Activated effector memory CD4-positive, alpha-beta T cell treated with anti-CD3 and anti-CD28 coated beads, Interleukin-2, amount 50 U/mL, for 16 hours (primary cell): ENCODE results near the gene RAMP1.
"Not testable (repeated sequence)": the region's sequence is repeated elsewhere in the genome, so short reads cannot be mapped to it uniquely, and the experiment has no call there.

Experiments
- DNase-seq: peaks from one replicate; pipeline ENCODE4 v3.0.0-alpha.2; 2020

The RAMP1 gene

DNA sequence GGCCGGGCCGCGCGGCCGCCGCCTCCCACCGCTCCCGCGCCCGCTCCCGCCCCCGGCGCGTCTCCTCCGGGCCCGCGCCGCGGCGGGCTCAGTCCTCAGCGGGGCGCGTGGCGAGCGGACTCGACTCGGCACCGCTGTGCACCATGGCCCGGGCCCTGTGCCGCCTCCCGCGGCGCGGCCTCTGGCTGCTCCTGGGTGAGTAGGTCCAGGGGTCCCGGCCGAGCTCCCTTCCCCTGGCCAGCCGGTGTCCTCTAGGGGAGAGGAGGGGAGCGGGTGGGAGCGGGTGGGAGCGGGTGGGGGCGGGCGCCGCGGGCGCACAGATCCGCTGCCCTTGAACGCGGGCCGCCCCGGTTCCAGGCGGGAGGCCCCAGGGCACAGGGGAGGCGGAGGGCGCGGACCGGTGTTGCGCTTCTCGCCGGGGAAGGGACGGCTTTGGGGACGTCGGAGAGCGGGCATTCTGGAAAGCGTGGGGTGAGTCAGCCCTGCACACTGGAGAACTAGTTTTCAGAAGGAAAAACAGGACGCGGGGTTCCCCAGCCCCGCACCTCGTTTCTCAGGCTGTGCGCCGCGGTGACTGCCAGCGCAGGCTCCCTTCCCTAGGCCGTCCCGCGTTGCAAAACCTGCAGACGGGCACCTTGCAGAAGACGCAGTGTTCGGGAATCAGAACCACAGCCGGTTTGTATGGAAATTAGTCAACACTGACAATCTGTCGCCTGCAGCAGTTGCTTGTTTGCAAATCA, at the start of gene RAMP1:
RAMP1 (plus strand) TSS at position 91 of the 740 bp plus-strand sequence; CDS start at position 144, 53 bp downstream.
- DNase-seq: no peak

DNA sequence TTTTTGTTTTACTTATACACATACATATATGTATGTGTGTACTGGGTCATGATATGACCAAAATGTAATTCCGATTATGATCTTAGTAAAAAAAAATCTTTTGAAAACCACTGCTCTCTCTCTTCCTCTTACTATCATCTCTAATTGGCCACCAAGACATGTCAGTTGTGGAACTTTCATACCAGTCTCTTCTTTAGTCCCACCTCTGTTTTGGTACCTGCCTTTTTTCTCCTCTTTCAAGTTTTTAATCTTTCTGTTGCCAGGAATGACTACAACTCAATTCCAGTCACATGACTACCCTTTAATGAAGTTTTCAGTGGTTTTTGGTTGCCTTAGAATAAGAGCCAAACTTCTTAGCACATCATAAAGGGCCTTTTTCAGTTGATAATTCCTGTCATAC, 43.8 kb upstream of the RAMP1 start:
- DNase-seq: no peak

DNA sequence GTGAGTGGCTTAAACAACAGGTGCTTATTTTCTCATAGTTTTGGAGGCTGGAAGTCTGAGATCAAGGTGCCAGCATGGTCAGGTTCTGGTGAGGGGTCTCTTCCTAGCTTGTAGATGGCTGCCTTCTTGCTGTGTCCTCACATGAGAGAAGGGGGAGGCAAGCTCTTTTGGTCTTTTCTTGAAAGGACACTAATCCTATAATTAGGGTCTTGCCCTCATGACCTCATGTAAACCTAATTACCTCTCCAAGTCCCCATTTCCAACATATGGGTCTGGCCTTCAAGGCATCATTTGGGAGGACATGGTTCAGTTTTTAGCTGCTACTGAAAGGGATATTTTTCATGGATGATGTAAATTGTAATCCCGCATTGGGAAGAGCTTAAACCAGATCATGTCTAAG, 42.9 kb upstream of the RAMP1 start:
- DNase-seq: no peak

DNA sequence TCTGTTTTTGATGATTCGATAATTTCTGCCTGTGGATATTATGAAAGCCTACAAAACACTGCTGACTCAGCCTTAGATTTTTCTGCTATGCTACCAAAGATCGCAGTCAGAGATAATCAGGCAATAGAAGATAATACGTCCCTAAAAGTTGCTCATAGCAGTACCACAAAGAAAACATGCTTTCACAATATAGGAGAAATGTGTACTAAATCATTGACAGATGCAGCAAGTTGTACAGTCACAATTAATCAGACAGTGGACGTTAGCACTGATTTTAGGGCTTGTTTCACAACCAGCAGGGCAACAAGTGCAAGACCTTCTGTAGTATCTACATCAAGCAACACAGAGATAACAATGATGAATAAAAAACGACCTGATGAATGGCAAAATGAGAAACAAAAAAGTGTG, 41.4 kb upstream of the RAMP1 start:
- DNase-seq: no peak

DNA sequence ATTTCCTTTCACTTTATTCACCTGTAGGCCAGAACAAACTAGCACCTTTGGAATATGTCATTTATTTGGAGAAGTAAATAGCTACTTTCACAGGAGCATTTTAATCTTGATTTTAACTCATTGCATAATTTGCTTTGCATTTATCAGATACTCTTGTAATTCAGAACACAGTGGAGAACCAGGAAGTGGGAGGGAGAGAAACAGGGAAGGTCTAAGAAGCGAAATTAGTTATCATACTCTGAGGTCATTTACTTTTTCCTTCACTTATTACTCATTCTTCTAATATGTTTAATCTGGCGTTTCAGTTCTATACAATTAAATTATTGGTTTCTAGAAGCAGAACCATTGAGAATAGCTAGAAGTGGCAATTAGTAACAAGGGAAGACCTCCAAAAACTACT, 40.2 kb upstream of the RAMP1 start:
- no peak for DNase-seq

DNA sequence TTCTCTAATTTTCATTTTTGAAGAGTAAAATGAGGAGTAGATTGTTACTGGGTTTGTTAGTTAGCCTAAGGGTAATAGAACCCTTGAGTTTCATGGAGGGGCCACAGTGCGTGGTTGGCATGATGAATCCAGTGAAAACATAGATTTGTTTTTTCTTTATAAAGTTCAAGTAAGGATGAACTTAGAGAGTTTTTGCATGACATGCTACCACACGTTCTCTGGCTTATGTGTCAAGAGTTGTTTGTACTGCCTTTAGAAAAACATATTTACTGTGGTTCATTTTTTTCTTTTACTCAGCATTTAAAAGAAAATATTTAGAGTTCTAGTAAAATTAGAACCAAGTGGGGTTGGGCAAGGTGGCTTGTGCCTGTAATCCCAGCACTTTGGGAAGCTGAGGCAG, 39.0 kb upstream of the RAMP1 start:
- DNase-seq: no peak

DNA sequence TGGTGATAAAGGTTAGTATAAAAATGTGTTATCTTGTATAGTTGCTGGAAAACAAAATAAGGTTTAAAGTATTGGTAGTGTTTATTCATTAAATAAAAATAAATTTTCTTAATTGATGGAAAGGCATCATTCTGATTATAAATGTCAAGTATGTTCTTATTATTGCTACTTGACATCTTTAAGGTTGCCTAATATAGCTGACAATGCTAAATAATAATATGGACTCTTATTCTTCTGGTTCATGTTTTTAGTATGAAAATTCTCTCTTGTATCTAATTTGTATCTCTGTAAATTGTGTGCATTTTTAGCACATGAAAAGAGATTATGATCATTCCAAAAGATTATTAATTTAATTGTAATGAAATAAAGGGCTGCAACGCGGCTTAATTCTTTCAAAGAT, 35.9 kb upstream of the RAMP1 start:
- DNase-seq: no peak

DNA sequence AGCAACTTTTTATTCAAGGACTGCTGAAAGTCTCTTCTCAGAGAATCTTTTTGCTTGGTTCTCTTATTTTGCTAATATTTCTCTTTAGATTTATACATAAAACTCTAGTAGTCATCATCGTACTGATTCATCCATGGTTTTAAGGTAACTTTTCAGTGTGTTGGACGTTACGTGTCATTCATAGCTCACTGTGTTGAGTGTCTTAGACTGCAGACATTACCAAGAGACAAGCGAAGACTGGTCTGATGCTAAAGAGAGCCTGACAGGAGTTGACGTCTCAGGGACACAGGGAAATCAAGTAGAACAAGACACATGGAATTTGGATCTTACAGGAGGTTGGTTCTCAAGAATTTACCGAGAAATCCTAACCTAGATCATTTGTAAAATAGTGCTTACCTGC, 35.3 kb upstream of the RAMP1 start:
- no peak for DNase-seq

DNA sequence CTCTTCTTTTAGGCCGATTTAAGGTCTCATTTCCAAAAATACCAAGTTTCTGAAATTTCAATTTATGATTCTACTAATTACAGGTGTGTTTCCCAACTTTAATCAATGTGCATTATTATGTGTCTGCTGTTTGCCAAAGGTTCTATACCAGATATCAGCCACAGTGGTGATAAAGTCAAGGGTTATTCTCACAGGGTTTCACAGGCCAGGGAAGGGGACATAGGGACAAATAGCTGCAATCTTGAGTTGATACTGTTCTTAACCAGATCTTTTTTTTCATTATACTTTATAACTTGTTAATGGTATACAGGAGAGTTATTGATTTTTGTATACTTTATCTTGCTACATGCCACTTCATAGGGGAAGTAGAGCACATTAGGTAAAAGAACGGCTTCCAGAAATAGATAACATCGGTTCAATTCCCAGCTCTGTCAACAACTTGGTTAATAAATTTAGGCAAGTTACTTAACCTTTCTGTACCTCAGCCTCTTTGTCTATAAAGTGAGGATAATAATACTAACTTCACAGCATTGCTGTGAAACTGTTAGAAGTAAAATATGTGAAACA, 31.9 kb upstream of the RAMP1 start:
- no peak for DNase-seq

DNA sequence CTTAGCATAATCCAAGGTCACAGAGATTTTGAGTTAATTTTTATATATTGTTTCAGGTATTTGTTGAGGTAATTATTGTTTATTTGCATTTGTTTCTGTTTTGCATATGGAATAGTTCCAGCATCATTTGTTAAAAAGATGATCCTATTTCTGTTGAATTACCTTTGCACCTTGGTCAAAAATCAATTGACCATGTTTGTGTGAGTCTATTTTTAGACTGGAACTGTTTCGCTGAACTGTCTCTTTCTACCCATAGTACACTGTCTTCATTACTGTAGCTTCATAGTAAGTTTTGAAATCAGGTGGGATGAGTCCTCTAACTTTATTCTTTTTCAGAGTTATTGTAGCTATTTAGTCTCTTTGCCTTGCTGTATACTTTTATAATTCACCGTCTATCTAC, 28.9 kb upstream of the RAMP1 start:
- DNase-seq: no peak

DNA sequence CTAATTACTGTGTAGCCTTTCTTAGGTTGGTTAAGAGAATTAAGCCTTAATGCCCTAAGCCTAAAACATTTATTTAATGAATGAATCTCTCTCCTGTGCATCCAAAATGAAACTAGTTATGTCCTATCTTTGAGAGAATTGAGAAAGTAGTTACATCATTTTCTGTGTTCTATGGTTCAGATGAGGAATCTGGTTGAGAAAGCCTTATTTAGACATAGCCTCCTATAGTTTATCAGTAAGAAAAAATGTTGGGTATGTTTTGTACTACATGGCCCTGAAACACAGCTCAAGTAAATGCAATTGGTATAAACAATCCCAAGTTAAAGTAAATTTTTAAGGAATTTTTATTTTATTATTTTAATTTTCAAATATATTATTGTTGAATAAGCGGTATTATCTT, 25.9 kb upstream of the RAMP1 start:
- no peak for DNase-seq

DNA sequence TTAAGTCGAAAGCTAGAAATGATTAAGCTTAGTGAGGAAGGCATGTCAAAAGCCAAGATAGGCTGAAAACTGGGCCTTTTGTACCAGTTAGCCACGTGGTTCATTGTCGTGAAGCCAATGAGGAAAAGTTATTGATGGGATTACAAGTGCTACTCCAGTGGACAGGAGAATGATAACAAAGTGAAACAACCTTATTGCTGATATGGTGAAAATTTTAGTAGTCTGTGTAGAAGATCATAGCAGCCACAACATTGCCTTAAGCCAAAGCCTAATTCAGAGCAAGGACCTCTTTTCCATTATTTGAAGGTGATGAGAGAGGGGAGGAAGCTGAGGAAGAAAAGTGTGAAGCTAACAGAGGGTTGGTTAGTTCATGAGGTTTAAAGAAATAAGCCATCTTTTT, 24.1 kb upstream of the RAMP1 start:
- DNase-seq: no peak

DNA sequence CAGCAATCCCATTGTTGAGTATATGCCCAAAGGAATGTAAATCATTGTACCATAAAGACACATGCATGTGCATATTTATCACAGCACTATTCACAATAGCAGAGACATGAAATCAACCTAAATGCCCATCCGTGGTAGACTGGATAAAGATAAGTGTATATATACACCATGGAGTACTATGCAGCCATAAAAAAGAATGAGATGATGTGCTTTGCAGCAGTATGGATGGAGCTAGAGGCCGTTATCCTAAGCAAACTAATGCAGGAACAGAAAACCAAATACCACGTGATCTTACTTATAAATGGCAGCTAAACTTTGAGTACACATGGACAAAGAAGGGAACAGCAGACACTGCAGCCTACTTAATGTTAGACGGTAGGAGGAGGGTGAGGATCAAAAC, 18.4 kb upstream of the RAMP1 start:
- no peak for DNase-seq

DNA sequence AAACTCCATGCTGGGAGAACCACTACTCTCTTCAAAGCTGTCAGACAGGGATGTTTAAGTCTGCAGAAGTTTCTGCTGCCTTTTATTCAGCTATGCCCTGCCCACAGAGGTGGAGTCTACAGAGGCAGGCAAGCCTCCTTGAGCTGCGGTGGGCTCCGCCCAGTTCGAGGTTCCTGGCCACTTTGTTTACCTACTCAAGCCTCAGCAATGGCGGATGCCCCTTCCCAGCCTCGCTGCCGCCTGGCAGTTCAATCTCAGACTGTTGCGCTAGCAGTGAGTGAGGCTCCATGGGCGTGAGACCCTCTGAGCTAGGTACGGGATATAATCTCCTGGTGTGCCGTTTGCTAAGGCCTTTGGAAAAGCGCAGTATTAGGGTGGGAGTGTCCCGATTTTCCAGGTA, 10.5 kb upstream of the RAMP1 start:
- DNase-seq: not testable (repeated sequence)

DNA sequence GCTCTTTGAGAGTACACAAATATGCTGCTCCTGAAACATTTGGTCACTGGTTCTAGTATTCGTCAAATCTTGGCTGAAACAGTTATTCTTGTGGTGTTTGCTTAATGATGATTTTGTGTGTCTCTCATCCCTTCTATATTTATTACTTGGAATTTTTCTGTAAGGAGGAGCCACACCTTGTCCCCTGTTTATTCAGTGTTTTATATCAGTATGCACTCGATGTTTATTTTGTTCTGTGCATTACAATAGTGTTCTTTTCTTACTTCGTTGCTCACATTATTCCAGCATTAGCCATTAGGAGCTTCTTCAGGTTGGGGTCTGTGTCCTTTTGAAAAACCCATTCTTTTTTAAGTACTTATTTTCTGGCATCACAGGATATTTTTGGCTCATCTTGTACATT, 5.1 kb upstream of the RAMP1 start:
- DNase-seq: no peak

DNA sequence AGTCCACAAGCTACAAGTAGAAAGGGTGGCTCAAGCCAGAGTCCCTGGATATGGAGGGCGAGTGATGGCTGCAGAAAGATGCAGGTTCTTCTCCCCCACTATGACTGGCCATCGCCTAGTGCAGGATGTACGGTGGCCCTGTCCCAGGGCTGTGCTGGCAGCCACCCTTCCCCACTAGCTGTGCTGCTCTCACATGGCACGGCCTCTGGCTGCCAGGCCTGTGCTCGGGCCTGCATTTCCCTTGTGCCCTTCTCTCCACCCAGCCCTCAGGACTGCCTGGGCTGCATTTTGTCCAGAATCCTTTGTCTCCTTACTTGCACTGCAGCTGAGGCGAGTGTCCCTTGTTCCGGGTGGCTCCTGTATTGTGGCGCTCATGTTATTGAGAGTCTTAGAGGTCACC, 1.6 kb upstream of the RAMP1 start:
- DNase-seq: no peak

DNA sequence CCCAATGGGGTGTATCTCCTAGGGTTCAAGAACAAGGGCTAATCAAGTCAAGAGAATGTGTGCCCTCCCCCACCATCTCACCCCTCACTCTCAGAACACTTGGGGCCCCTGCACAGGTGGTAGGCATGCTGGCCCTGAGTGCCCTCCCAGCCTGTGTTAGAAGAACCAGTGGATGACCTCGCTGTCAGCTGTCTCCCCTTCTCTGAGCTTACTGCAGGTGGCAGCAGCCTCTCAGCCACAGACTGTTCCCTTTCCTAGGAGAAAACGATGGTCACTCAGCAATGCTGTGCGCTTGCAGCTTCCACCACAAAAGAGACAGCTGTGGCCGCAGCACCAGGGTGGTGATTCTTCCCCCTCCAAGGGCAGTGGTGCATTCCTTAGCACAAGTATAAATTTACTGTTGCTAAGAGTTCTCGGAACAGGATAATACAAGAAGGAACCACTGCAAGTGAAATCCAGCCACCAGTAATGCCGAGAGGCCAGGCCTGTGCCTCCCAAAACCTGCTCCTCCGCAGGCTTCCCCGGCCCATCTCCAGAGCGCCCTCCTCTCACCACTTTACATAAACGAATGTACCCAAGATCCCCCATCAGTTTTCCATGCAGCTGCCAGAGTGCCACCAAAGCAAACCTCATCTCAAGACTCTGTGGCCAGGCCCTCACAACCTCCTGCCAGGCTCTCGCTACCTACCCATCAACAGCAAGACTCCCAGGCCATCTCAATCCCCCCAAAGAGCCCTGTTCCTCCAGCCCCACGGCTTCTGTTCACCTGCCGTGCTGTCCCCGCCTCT, 935 bp upstream of the RAMP1 start:
- DNase-seq: peak; percentile 74

DNA sequence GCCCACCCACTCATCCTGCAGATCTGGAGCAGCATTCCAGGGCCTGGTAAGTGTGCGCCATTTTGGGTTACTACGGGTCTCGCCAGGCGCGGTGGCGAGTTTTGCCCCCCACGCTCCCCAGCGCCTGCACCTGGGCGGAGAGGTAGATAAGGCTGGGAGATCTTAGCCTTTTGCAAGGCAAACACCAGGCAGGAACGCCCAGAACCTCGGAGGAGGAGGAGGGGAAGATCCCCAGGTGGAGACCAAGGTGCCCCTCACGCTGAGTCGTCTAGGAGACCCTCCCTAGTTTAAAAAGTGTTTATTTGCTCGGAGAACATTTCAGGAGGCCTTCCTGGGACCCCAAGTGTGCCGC, 365 bp upstream of the RAMP1 start:
- no peak for DNase-seq

DNA sequence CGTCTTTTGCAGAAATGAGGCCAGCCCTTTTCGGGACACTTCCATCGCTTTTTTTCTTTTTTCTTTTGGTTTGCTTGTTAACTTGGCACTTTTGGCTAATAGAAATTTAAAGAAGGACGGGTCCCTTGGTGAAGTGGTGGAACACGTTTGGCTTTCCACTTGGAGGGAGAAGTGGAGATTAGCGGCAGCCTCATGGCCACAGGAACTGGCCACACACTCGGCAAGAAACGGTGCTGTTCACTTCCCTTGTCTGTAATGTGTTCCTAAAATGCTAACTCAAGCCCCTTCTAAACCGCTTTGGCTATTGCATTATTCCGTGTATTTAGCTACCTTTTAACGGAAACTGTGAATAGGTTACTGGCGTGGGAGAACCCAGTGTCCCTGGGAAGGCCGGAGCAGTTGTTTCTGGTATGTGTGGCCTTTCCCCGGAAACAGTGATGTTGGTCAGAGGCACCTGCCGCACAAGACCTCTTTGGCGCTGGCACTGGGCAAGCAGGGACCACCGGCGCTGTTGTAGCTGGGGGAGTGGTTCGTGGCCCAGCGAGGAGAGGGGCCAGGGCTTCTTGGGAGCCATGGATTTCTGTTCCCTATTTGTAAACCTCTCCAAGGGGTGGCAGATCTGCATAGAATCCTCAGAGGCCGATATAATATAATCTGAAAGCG, 981 bp downstream of the RAMP1 start:
- DNase-seq: peak; percentile 19

DNA sequence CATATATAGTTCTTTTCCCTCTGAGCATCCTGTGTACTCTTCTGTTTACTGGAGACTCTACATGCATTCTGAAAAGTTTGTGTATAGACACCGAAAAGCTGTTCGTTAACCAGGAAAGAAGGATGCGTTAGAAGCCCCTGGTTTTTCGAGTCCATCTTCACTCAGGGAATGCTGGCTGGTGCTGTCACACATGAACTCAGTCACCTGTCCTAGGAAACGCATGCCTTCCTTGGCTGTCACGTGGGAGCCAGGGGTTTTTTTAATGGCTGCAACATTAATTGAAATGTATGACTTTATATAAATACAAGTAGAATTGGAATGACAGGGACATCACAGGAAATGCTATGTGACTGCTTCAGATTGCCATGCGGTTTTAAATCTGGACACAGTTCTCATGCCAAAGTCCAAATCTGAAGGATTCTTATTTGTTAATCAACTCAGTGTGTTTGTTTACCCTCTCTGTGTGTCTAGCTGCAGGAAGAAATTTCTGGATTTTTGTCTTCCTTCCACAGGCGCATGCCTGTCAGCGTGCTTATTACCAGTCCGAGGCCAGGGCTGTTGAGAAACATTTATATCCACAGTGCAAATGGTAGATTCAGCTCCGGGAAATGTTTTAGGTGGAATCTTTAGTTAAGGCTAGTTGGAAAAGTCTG, 2.6 kb downstream of the RAMP1 start:
- DNase-seq: peak; percentile 21

DNA sequence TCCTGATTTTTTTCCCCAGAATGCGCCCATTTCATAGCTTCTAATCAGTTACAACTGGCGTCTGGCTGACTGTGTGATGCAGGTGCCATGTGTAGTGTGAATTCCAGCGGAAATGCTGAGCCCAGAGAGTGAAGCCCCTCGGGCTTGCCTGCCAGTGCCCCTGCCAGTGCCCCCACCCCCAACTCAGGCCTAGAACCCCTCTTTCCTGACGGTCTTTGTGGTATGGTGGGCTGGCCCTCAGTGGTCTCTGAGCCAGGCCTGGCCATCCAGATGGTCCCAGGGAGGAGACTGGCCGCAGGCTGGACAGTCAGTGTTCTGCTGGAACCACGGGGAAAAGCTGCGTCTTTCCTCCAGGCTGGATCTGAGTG, 3.1 kb downstream of the RAMP1 start:
- DNase-seq: no peak

DNA sequence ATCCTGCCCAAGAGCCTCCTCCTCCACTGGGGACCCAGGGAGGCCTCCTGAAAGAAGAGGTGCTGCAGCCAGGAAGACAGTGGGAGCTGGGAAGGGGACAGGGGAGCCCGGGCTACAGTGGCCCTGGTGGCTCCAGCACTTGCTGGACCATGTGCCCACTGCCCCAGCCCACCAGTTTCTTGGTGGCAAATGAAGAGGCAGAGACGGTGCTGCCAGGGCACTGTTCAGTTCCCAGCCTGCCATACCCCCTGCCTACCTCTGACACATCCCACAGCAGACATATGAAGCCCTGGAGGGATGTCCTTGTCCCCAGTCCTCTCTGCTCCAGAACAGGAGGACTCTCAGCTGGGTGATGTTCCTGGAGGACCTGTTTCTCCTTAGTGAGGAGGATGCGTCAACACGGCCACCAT, 3.7 kb downstream of the RAMP1 start:
- DNase-seq: peak; percentile 24

DNA sequence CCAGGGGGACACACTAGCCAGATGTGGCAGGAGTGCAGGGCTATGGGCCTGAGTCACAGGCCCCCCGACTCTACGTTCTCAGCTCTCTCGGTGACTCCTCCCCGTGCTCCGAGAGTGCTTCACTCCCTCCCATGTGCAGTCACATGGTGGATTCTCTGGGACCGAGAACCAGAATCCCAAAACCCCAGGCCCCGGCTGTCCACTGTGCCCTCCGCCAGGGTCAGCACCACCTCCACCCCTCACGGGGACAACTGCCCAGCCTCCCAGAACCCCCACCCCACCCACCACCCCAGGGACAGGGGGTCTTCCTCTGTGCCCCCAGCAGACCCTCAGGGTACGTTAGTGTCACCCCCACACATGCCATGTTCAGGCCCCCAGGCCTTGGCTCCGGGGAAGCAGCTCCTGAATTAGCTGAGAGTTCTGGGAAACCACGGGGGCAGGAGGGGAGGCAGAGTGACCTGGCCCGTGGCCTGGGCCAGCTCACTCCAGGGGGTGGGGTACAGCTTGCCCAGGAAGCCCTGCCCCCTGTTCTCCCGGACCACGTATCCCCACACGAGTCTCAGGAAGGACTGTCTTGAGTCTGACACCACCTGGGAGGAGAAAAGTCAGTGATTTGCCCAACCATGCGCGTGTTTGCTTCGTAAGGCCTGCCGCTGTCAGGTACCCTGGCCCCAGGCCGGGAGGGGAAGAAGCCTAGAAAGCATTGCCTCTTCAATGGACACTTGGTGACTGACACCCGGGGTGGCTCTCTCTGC, 4.4 kb downstream of the RAMP1 start:
- peak; percentile 42 for DNase-seq
